A549 (cell line): Measurements from ENCODE around the gene MYLK. TPM values are rescaled to one million over a fixed set of nuclear protein-coding genes. Genes with fewer than 3 reads are reported as not detected.
A peak's percentile ranks its signal among the peaks of the same experiment; 100 is the strongest.

ENCODE experiments used
- ATAC-seq, 2 experiments: fragments of 200-7000 bp in 1 of 2; fragments of >200 bp in 1 of 2; cut with Nextera tagmentation in 1 of 2; cut with Tn5 transposase in 1 of 2; 3 replicates each; pipeline versions ENCODE4 v1.8.0 to v1.9.1; 2018 to 2020; ENCODE audit warnings: mild to moderate bottlenecking in 1 of 2, moderate library complexity in 1 of 2
- CTCF ChIA-PET: fragments of 300-600 bp; sonication (Branson Sonifier 250); formaldehyde crosslinking; extraction: SDS; loops from one replicate; lab custom pipeline; 2021; ENCODE audit warnings: antibody characterized with exemption, inconsistent platforms; lab: Yijun Ruan, JAX
- POLR2A ChIA-PET: fragments of 350-600 bp; formaldehyde crosslinking; extraction: SDS; loops from one replicate; lab custom pipeline; 2021; ENCODE audit warnings: antibody characterized with exemption, inconsistent platforms; lab: Yijun Ruan, JAX
- DNase-seq, 2 experiments: peaks; one replicate each; pipeline versions ENCODE4 v3.0.0 to v3.0.0-alpha.2; 2011 to 2016; ENCODE audit warnings: low read depth in 1 of 2, low spot score in 1 of 2
- FAIRE-seq: peaks from 2 replicates; lab custom pipeline; 2011; peaks lifted over from hg19 to GRCh38; lab: Jason Lieb, UNC
- H3K27ac ChIP-seq, 2 experiments: fragments of >200 bp; sonication (Bioruptor Twin); formaldehyde crosslinking; 3 replicates each; pipeline ENCODE4 v1.5.1; 2016 to 2017
- H3K4me1 ChIP-seq: fragments of >200 bp; sonication (Bioruptor Twin); formaldehyde crosslinking; 3 replicates; pipeline ENCODE4 v1.6.1; 2016
- H3K4me2 ChIP-seq: fragments of >200 bp; sonication (Bioruptor Twin); formaldehyde crosslinking; 3 replicates; pipeline ENCODE4 v1.6.1; 2016
- H3K4me3 ChIP-seq: fragments of >200 bp; sonication (Bioruptor Twin); formaldehyde crosslinking; 3 replicates; pipeline ENCODE4 v1.5.1; 2016
- H3K9me3 ChIP-seq: fragments of >200 bp; sonication (Bioruptor Twin); formaldehyde crosslinking; 3 replicates; pipeline ENCODE4 v1.6.1; 2016
- ATOH8 ChIP-seq: fragments of 250-450 bp; sonication (Bioruptor Pico); IDR thresholded peaks from 2 replicates; pipeline ENCODE4 v1.5.0; 2020; ENCODE audit warnings: low read depth, mild to moderate bottlenecking, moderate library complexity
- BHLHE40 ChIP-seq: IDR thresholded peaks from 2 replicates; pipeline ENCODE4 v1.6.1; 2012; ENCODE audit warnings: low read depth, low read length, inconsistent platforms
- CBX2 ChIP-seq: fragments of 200-600 bp; sonication (generic); IDR thresholded peaks from 2 replicates; pipeline ENCODE4 v1.6.1; 2016; ENCODE audit warnings: low read depth, mild to moderate bottlenecking, borderline replicate concordance
- CBX8 ChIP-seq: fragments of 200-600 bp; sonication (generic); IDR thresholded peaks from 2 replicates; pipeline ENCODE4 v1.6.1; 2016
- CHD4 ChIP-seq: fragments of 200-600 bp; sonication (generic); IDR thresholded peaks from 2 replicates; pipeline ENCODE4 v1.6.1; 2016; ENCODE audit warnings: antibody characterized with exemption, mild to moderate bottlenecking, borderline replicate concordance
- CTCF ChIP-seq: fragments of >200 bp; sonication (Bioruptor Twin); formaldehyde crosslinking; IDR thresholded peaks from 3 replicates; pipeline ENCODE4 v1.5.1; 2016
- EHF ChIP-seq: fragments of 250-450 bp; sonication (Bioruptor Pico); IDR thresholded peaks from 2 replicates; pipeline ENCODE4 v1.5.0; 2020; ENCODE audit warnings: mild to moderate bottlenecking
- FOSB ChIP-seq: fragments of 250-450 bp; sonication (Bioruptor Pico); IDR thresholded peaks from 2 replicates; pipeline ENCODE4 v1.5.0; 2020; ENCODE audit warnings: mild to moderate bottlenecking, moderate library complexity
- FOXS1 ChIP-seq: fragments of 250-450 bp; sonication (Bioruptor Pico); IDR thresholded peaks from 2 replicates; pipeline ENCODE4 v1.5.0; 2020; ENCODE audit warnings: mild to moderate bottlenecking, moderate library complexity
- GATA3 ChIP-seq: IDR thresholded peaks from 2 replicates; pipeline ENCODE4 v1.6.1; 2012; ENCODE audit warnings: borderline replicate concordance
- HES2 ChIP-seq: fragments of >200 bp; sonication (Bioruptor Twin); formaldehyde crosslinking; IDR thresholded peaks from 2 replicates; pipeline ENCODE4 v1.6.1; 2016
- HEYL ChIP-seq: fragments of 250-450 bp; sonication (Bioruptor Pico); IDR thresholded peaks from 2 replicates; pipeline ENCODE4 v1.8.0; 2021; ENCODE audit warnings: mild to moderate bottlenecking, moderate library complexity
- HOXB13 ChIP-seq: fragments of 250-450 bp; sonication (Bioruptor Pico); IDR thresholded peaks from 2 replicates; pipeline ENCODE4 v1.5.0; 2020; ENCODE audit warnings: low read depth, mild to moderate bottlenecking, moderate library complexity
- KDM5A ChIP-seq: fragments of 200-600 bp; sonication (generic); IDR thresholded peaks from 2 replicates; pipeline ENCODE4 v1.6.1; 2016; ENCODE audit warnings: antibody characterized with exemption, mild to moderate bottlenecking
- MAFK ChIP-seq: fragments of 450-650 bp; IDR thresholded peaks from 2 replicates; pipeline ENCODE4 v1.6.1; 2014; ENCODE audit not compliant: partially characterized antibody
- MYC ChIP-seq: IDR thresholded peaks from 2 replicates; pipeline ENCODE4 v1.6.1; 2012; ENCODE audit warnings: mild to moderate bottlenecking, inconsistent platforms, low read length, improper control_type of control experiment, borderline replicate concordance
- NFE2L2 ChIP-seq: fragments of 150-350 bp; conservative IDR thresholded peaks from 2 replicates; pipeline ENCODE4 v1.6.1; 2014; ENCODE audit warnings: low read length
- NR3C1 ChIP-seq: fragments of >200 bp; sonication (Bioruptor Twin); formaldehyde crosslinking; IDR thresholded peaks from 3 replicates; pipeline ENCODE4 v1.6.1; 2017
- POLR2AphosphoS2 ChIP-seq: conservative IDR thresholded peaks from 2 replicates; pipeline ENCODE4 v1.6.1; 2012; ENCODE audit warnings: low read length, improper control_type of control experiment, inconsistent platforms
- RARB ChIP-seq: fragments of 250-450 bp; sonication (Bioruptor Pico); IDR thresholded peaks from 2 replicates; pipeline ENCODE4 v1.8.0; 2021; ENCODE audit warnings: mild to moderate bottlenecking, moderate library complexity
- RFX5 ChIP-seq: fragments of 450-650 bp; IDR thresholded peaks from 2 replicates; pipeline ENCODE4 v1.7.1; 2014; ENCODE audit warnings: antibody characterized with exemption, mild to moderate bottlenecking, moderate library complexity
- TP53 ChIP-seq: fragments of 250-450 bp; sonication (Bioruptor Pico); IDR thresholded peaks from 2 replicates; pipeline ENCODE4 v1.5.0; 2021; ENCODE audit warnings: mild to moderate bottlenecking, moderate library complexity
- ZC3H11A ChIP-seq: fragments of 450-650 bp; IDR thresholded peaks from 2 replicates; pipeline ENCODE4 v1.6.1; 2014; ENCODE audit warnings: antibody characterized with exemption, mild to moderate bottlenecking
- ZFP36 ChIP-seq: fragments of 450-650 bp; IDR thresholded peaks from 2 replicates; pipeline ENCODE4 v1.6.1; 2014; ENCODE audit warnings: borderline replicate concordance; ENCODE audit not compliant: partially characterized antibody
- ZNF302 ChIP-seq: fragments of 250-450 bp; sonication (Bioruptor Pico); IDR thresholded peaks from 2 replicates; pipeline ENCODE4 v1.9.0; 2021; ENCODE audit warnings: inconsistent platforms, mild to moderate bottlenecking, moderate library complexity
- whole genome bisulfite sequencing: methylation state at CpG from one replicate; pipeline ENCODE4 v1.1.6; 2017; ENCODE audit errors: missing lambda C conversion rate; 5-methylcytosine and 5-hydroxymethylcytosine counted together
- polyA plus RNA-seq, 4 experiments: library from polyadenylated mRNA; depleted of rRNA in 3 of 4; stranded (reverse); fragments of >200 nt; fragmentation: RNase III in 1 of 4; extraction: RNeasy Plus Mini Kit Qiagen cat#74134 plus additional on column Dnase treatment in 1 of 4; gene quantifications; 2 replicates in 3 of 4; 3 replicates in 1 of 4; pipeline ENCODE4 v1.2.3, GENCODE V29; 2011 to 2017

The MYLK gene
- polyA plus RNA-seq, 2 of the 4 experiments (the other 2 are of a cell fraction), result 16.9 to 17.4 TPM

DNA sequence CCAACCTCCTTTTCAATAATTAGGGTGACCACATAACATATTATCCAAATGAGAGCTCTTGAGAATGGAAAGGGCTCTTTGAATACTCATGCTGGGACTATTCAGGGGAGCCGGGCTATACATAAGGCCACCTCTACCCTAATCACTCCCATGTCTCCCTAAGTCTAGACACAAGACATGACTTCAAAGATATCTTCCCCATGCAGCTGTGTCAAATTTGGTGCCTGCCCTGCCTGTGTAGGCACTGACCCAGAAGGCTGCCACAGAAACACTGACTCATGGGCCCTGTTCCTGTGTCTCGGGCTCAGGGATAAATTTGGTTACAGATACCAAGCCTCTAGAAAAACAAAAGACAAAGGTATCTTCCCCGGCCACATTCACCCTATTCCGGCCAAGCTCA is 70.3 kb downstream of the MYLK start (continued):
- TF ChIP-seq MAFK (no peak), HOXB13 (CRISPR knock-in tag) (no peak), RFX5 (no peak), FOXS1 (no peak)

GRCh38 chr3:123809597-123809996 is 74.5 kb downstream of the MYLK start:
- H3K4me2 ChIP-seq, result no peak overlapping the region
- H3K4me1 ChIP-seq, result peaks cover 19% of the 10 kb centered on the region
- H3K4me3 ChIP-seq, result no peak overlapping the region
- ChIA-PET POLR2A (no interaction called here), CTCF (interaction anchor here (0.6 to 2.0 kb wide), 3 partner anchors 11 to 72 kb away, joined by 3 to 4 read pairs (median 4); no protein-coding TSS in a partner anchor)
- no peaks in the 10 kb centered on the region for H3K9me3 ChIP-seq
- TF ChIP-seq ZNF302 (CRISPR knock-in tag) (no peak), FOSB (no peak), CTCF (no peak), HEYL (no peak), NR3C1 (no peak), ZC3H11A (no peak), ATOH8 (CRISPR knock-in tag) (no peak), HOXB13 (CRISPR knock-in tag) (no peak), CHD4 (no peak), KDM5A (no peak), MYC (no peak), RFX5 (no peak), POLR2AphosphoS2 (no peak)
- peak overlapping the region in 1 of 2 experiments; percentile 79; a peak in 1 of 6 replicates for H3K27ac ChIP-seq
- DNase-seq (no peak), ATAC-seq (no peak), FAIRE-seq (no peak)
- WGBS, result 93% methylated on average over 4 of the region's 4 CpGs

GRCh38 chr3:123808812-123809211 is 75.3 kb downstream of the MYLK start:
- TF ChIP-seq ZNF302 (CRISPR knock-in tag), result no peak
- no peak for TF ChIP-seq ZFP36
- TF ChIP-seq HES2, result no peak
- TF ChIP-seq GATA3, result no peak
- TF ChIP-seq TP53 (CRISPR knock-in tag), result no peak
- no peak for TF ChIP-seq ZC3H11A
- no peak for TF ChIP-seq CBX2
- TF ChIP-seq RARB (CRISPR knock-in tag), result no peak
- TF ChIP-seq CBX8, result no peak
- TF ChIP-seq EHF, result no peak
- no peak for TF ChIP-seq BHLHE40
- no peak for TF ChIP-seq NFE2L2
- no peak for ATAC-seq
- no peak overlapping the region; the same call in 2 of the 3 replicates for H3K4me2 ChIP-seq
- H3K4me1 ChIP-seq, result peaks cover 19% of the 10 kb centered on the region
- 90% methylated on average over 2 of the region's 2 CpGs for WGBS
- ChIA-PET CTCF (interaction anchor here (1.1 to 2.0 kb wide), 2 partner anchors 10 to 72 kb away, joined by 3 to 4 read pairs; no protein-coding TSS in a partner anchor), POLR2A (no interaction called here)
- peak overlapping the region in 1 of 2 experiments; percentile 79; a peak in 3 of 6 replicates for H3K27ac ChIP-seq
- no peak for DNase-seq
- FAIRE-seq, result no peak
- H3K4me3 ChIP-seq, result no peak overlapping the region
- no peaks in the 10 kb centered on the region for H3K9me3 ChIP-seq
